ENCODE measurements around the gene IL10RB.

DNA sequence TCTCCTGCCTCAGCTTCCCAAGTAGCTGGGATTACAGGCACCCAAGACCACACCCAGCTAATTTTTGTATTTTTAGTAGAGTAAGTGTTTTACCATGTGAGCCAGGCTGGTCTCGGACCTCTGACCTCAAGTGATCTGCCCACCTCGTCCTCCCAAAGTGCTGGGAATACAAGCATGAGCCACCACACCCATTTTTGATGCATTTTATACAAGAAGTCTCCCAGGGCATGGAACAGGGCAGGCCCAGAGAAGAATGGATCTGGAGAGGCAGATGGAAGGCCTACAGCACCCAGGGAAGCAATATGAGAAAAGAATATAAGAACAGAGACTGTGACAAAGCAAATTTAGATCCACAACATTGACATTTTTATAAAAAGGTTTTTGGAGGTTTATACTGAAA lies 39.8 kb downstream of the IL10RB start:
- TF ChIP-seq CTCF (IDR thresholded peaks at IDR 0.05 in 8 of 11, conservative IDR thresholded peaks at IDR 0.05 in 3 of 11) (no peak), POLR2A (IDR thresholded peaks at IDR 0.05) (no peak), POLR2AphosphoS5 (IDR thresholded peaks at IDR 0.05) (no peak)

Measured in spleen (tissue), 7 donors.